Measurements from ENCODE around the gene ZMYND8. TPM values are rescaled to one million over a fixed set of nuclear protein-coding genes. Genes with fewer than 3 reads are reported as not detected.

Gene ZMYND8
- total and polyA plus RNA-seq, 2 donors (not counting 3 experiments of a cell fraction or from before 2014, with no cell fraction given) = 30.6 to 75.2 TPM

DNA sequence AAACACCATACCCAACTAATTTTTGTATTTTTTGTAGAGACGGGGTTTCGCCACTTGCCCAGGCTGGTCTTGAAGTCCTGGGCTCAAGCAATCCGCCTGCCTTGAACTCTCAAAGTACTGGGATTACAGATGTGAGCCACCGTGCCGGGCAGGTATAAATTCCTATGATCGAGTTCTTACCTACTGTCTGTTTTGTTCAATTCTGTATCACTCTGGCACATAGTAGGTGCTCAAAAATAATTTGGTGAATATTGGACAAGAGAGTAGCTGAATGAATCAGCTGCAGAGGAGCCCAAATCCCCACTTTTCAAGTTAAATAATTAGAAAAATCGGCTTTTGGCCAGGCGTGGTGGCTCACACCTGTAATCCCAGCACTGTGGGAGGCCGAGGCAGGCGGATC lies 13.7 kb upstream of the ZMYND8 start:
- intact Hi-C loops (cut with micrococcal nuclease) (no loop called here), dilution Hi-C loops (cut with MboI; ENCODE audit: extremely low pct_ligation_motif_present, low sequenced_read_pairs) (no loop called here)
- H4K20me1 ChIP-seq (replicated peaks; ENCODE audit: control insufficient read depth, extremely low read depth, insufficient read depth, low read length) = no peaks in the 10 kb centered on the region
- no TSS peak for BruUV-seq (replicated peaks)
- H3K36me3 ChIP-seq (ENCODE audit: control insufficient read depth in 2 of 2, extremely low read depth in 1 of 2, insufficient read depth in 2 of 2, low read length in 2 of 2) = no peaks in the 10 kb centered on the region
- H3K4me2 ChIP-seq (ENCODE audit: insufficient read depth, low read length) = no peak overlapping the region
- ChIA-PET CTCF (interaction anchor here (0.7 to 3.2 kb wide), 2 partner anchors 14 to 66 kb away, joined by 3 to 16 read pairs; no protein-coding TSS in a partner anchor), POLR2A (no interaction called here)
- H2AFZ ChIP-seq (ENCODE audit: low read depth, low read length) = no peak overlapping the region
- no peak for TF ChIP-seq GATA2 (IDR thresholded peaks at IDR 0.05; ENCODE audit: insufficient read depth, insufficient read length, low read depth, low read length)
- no peak for TF ChIP-seq FOS (IDR thresholded peaks at IDR 0.05; ENCODE audit: borderline replicate concordance, insufficient read depth, low read length)
- TF ChIP-seq JUN (IDR thresholded peaks at IDR 0.05; ENCODE audit: borderline replicate concordance, insufficient read depth, insufficient read length, low read depth) = no peak
- TF ChIP-seq POLR2A (IDR thresholded peaks at IDR 0.05; ENCODE audit: low read depth, low read length) = no peak
- no peak for TF ChIP-seq EZH2 (IDR thresholded peaks at IDR 0.05; ENCODE audit: borderline replicate concordance, low read depth, low read length, severe bottlenecking)
- TF ChIP-seq, protein P1, sequence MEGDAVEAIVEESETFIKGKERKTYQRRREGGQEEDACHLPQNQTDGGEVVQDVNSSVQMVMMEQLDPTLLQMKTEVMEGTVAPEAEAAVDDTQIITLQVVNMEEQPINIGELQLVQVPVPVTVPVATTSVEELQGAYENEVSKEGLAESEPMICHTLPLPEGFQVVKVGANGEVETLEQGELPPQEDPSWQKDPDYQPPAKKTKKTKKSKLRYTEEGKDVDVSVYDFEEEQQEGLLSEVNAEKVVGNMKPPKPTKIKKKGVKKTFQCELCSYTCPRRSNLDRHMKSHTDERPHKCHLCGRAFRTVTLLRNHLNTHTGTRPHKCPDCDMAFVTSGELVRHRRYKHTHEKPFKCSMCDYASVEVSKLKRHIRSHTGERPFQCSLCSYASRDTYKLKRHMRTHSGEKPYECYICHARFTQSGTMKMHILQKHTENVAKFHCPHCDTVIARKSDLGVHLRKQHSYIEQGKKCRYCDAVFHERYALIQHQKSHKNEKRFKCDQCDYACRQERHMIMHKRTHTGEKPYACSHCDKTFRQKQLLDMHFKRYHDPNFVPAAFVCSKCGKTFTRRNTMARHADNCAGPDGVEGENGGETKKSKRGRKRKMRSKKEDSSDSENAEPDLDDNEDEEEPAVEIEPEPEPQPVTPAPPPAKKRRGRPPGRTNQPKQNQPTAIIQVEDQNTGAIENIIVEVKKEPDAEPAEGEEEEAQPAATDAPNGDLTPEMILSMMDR (IDR thresholded peaks at IDR 0.05; ENCODE audit: extremely low read depth in 1 of 2, insufficient read depth in 1 of 2, low read depth in 1 of 2, low read length in 2 of 2) = no peak
- no peak overlapping the region for H3K27ac ChIP-seq (ENCODE audit: insufficient read depth, low read depth, low read length)
- H3K4me1 ChIP-seq (ENCODE audit: control insufficient read depth, extremely low read depth, insufficient read depth, low read length) = no peaks in the 10 kb centered on the region
- H3K9me3 ChIP-seq (replicated peaks; ENCODE audit: control insufficient read depth, insufficient read depth, low read length) = no peaks in the 10 kb centered on the region
- DNase-seq (ENCODE audit: low read depth, low spot score) (no peak), FAIRE-seq (no peak)
- H3K4me3 ChIP-seq (replicated peaks in 1 of 3; ENCODE audit: insufficient read depth in 1 of 3, low read depth in 1 of 3, low read length in 3 of 3) = no peak overlapping the region
- no peaks in the 10 kb centered on the region for H3K79me2 ChIP-seq (ENCODE audit: control insufficient read depth, insufficient read depth, low read length)
- no peaks in the 10 kb centered on the region for H3K27me3 ChIP-seq (ENCODE audit: control insufficient read depth in 2 of 2, insufficient read depth in 2 of 2, low read length in 2 of 2)
- no peak overlapping the region for H3K9ac ChIP-seq (replicated peaks; ENCODE audit: extremely low read depth, insufficient read depth, low read length)
- H3K9me1 ChIP-seq (replicated peaks; ENCODE audit: control insufficient read depth, extremely low read depth, insufficient read depth, low read length) = no peaks in the 10 kb centered on the region

DNA sequence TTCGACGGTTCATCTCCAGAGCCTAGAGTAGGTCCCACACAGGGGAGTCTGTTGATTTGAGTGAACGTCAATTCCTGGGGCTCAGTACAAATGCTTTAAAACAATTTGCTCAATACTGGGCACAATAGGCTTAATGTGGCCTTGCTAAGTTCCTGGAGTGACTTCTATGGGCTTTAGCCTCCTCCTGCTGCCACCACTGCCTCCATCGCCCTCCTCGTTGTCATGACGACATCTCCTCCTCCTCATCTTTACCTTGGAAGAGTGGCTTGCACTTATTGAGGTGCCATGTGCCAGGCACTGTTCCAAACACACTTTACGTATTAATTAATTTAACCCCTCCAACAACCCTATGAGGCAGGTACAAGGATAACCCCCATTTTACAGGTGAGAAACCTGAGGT lies 11.8 kb upstream of the ZMYND8 start:
- H3K79me2 ChIP-seq (ENCODE audit: control insufficient read depth, insufficient read depth, low read length) = no peaks in the 10 kb centered on the region
- H3K27ac ChIP-seq (ENCODE audit: insufficient read depth, low read depth, low read length) = no peak overlapping the region
- DNase-seq (ENCODE audit: low read depth, low spot score) = no peak
- H3K4me2 ChIP-seq (ENCODE audit: insufficient read depth, low read length) = no peak overlapping the region
- H2AFZ ChIP-seq (ENCODE audit: low read depth, low read length) = no peak overlapping the region
- no peak overlapping the region for H3K9ac ChIP-seq (replicated peaks; ENCODE audit: extremely low read depth, insufficient read depth, low read length)
- no peak overlapping the region for H3K4me3 ChIP-seq (replicated peaks in 1 of 3; ENCODE audit: insufficient read depth in 1 of 3, low read depth in 1 of 3, low read length in 3 of 3)
- H3K36me3 ChIP-seq (ENCODE audit: control insufficient read depth in 2 of 2, extremely low read depth in 1 of 2, insufficient read depth in 2 of 2, low read length in 2 of 2) = no peaks in the 10 kb centered on the region
- H4K20me1 ChIP-seq (replicated peaks; ENCODE audit: control insufficient read depth, extremely low read depth, insufficient read depth, low read length) = no peaks in the 10 kb centered on the region
- intact Hi-C loops (cut with micrococcal nuclease) = no loop called here
- H3K9me1 ChIP-seq (replicated peaks; ENCODE audit: control insufficient read depth, extremely low read depth, insufficient read depth, low read length) = no peaks in the 10 kb centered on the region
- dilution Hi-C loops (cut with MboI; ENCODE audit: extremely low pct_ligation_motif_present, low sequenced_read_pairs) = no loop called here
- TF ChIP-seq, protein P1 (IDR thresholded peaks at IDR 0.05; ENCODE audit: extremely low read depth in 1 of 2, insufficient read depth in 1 of 2, low read depth in 1 of 2, low read length in 2 of 2) = no peak
- TF ChIP-seq POLR2A (IDR thresholded peaks at IDR 0.05; ENCODE audit: low read depth, low read length) = no peak
- no peak for TF ChIP-seq JUN (IDR thresholded peaks at IDR 0.05; ENCODE audit: borderline replicate concordance, insufficient read depth, insufficient read length, low read depth)
- TF ChIP-seq, protein P2, sequence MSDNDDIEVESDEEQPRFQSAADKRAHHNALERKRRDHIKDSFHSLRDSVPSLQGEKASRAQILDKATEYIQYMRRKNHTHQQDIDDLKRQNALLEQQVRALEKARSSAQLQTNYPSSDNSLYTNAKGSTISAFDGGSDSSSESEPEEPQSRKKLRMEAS (IDR thresholded peaks at IDR 0.05; ENCODE audit: insufficient read depth, insufficient read length) = no peak
- TF ChIP-seq EZH2 (IDR thresholded peaks at IDR 0.05; ENCODE audit: borderline replicate concordance, low read depth, low read length, severe bottlenecking) = no peak
- TF ChIP-seq MYC (IDR thresholded peaks at IDR 0.05; ENCODE audit: low read depth, low read length) = no peak
- TF ChIP-seq POLR2AphosphoS5 (IDR thresholded peaks at IDR 0.05; ENCODE audit: insufficient read depth, low read depth, low read length) = no peak
- no peak for TF ChIP-seq FOS (IDR thresholded peaks at IDR 0.05; ENCODE audit: borderline replicate concordance, insufficient read depth, low read length)
- TF ChIP-seq GATA2 (IDR thresholded peaks at IDR 0.05; ENCODE audit: insufficient read depth, insufficient read length, low read depth, low read length) = no peak
- no peaks in the 10 kb centered on the region for H3K4me1 ChIP-seq (ENCODE audit: control insufficient read depth, extremely low read depth, insufficient read depth, low read length)
- POLR2A ChIA-PET = interaction anchor here (1.3 kb wide), 1 partner anchor 9 kb away, joined by 3 read pairs; no protein-coding TSS in a partner anchor
- BruUV-seq (replicated peaks) = no TSS peak
- FAIRE-seq = no peak
- no peaks in the 10 kb centered on the region for H3K9me3 ChIP-seq (replicated peaks; ENCODE audit: control insufficient read depth, insufficient read depth, low read length)
- no peaks in the 10 kb centered on the region for H3K27me3 ChIP-seq (ENCODE audit: control insufficient read depth in 2 of 2, insufficient read depth in 2 of 2, low read length in 2 of 2)
- CTCF ChIA-PET = interaction anchor here (3.2 kb wide), 1 partner anchor 16 kb away, joined by 16 read pairs; no protein-coding TSS in a partner anchor

Measured in endothelial cell of umbilical vein (primary cell).